ENCODE results near the gene ATG16L2.
A peak's percentile ranks its signal among the peaks of the same experiment; 100 is the strongest.

Gene ATG16L2

DNA sequence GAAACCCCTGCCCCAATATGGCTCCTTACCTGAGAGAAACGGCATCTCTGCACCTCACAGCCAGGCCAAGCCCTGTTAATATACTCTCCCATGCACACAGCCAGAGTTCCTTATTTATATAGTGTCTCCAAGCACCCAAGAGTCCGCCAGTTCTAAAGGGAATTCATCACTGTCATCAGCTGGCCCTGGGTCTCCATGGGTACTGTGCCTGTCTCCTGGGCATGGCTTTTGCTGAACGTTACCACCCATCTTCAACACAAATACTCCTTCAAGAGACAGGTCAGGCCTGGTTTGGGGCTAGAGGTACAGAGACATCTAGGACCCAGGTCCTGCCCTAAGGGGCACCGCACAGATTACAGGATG, 1.6 kb upstream of the ATG16L2 start:
- peak overlapping the region; percentile 91 for H3K27ac ChIP-seq
- no peak for TF ChIP-seq ZFX (IDR thresholded peaks at IDR 0.05)
- TF ChIP-seq, protein P1, sequence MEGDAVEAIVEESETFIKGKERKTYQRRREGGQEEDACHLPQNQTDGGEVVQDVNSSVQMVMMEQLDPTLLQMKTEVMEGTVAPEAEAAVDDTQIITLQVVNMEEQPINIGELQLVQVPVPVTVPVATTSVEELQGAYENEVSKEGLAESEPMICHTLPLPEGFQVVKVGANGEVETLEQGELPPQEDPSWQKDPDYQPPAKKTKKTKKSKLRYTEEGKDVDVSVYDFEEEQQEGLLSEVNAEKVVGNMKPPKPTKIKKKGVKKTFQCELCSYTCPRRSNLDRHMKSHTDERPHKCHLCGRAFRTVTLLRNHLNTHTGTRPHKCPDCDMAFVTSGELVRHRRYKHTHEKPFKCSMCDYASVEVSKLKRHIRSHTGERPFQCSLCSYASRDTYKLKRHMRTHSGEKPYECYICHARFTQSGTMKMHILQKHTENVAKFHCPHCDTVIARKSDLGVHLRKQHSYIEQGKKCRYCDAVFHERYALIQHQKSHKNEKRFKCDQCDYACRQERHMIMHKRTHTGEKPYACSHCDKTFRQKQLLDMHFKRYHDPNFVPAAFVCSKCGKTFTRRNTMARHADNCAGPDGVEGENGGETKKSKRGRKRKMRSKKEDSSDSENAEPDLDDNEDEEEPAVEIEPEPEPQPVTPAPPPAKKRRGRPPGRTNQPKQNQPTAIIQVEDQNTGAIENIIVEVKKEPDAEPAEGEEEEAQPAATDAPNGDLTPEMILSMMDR (conservative IDR thresholded peaks at IDR 0.05), result no peak

DNA sequence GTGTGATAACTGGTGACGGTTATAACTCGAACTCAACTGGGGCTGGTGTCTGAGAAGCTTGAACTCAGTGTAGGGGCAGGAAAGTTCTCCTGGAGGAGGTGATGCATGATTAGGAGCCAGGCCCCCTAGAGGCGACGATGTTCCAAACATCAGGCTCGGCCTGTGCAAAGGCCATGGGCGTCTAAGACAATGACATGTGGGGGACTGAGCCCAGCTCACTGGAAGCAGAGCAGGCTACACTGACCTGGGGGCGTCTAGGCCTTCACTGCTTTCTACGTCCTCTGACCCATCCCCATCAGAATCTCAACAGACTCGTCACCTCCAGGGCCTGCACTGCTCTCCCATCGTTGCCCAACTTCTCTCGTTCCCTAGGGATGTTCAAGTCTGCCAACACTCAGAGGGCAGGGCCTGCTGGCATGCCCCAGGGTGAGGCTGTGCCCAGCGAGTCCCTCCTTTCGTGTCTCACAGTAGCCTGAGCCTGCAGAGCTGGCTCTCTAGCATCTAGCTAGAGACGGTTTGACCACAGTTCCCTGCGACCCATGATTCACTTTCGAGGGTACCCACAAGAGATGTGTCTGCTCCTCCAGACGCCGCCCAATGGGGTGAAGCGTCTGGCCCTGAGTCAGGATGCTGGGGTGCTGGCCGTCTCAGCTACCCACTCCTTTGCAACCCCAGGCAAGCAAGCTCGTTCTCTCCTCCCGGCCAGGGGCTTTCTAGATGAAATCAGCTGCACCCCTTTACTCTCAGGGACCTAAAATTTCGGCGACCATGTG, 1.1 kb upstream of the ATG16L2 start:
- H3K27ac ChIP-seq, result peak overlapping the region; percentile 91
- TF ChIP-seq, protein P1 (conservative IDR thresholded peaks at IDR 0.05), result peak; percentile 88
- no peak for TF ChIP-seq ZFX (IDR thresholded peaks at IDR 0.05)

DNA sequence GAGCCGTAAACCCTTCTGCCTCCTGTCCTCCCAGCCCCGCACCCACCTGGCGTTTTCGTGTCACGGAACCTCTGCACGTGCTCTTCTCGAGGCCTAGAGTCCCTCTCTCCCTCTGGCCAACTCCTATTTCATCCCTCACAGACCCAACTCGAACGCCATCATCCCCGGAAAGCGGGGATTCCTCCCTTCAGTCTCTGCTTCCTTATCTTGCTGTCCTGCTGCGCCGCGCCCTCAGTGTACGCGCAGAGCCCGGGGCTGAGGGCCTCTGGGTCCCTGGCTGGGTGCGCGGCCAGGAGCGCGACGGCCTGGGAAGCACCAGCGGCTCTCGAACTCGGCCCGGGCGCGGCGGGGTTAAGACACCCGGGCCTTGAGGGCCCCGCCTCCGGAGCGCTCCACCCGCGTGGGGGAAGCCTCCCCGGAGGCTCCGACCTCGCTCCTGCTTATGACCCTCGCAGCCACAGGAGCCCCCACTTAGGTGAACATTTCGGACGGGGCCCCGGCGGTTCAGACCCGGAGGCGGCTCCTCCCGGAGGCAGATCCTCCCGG, 398 bp upstream of the ATG16L2 start:
- H3K27ac ChIP-seq, result peak overlapping the region; percentile 91
- TF ChIP-seq ZFX (IDR thresholded peaks at IDR 0.05), result peak; percentile 82; the same call in 1 of the 2 replicates
- TF ChIP-seq, protein P1 (conservative IDR thresholded peaks at IDR 0.05), result no peak

DNA sequence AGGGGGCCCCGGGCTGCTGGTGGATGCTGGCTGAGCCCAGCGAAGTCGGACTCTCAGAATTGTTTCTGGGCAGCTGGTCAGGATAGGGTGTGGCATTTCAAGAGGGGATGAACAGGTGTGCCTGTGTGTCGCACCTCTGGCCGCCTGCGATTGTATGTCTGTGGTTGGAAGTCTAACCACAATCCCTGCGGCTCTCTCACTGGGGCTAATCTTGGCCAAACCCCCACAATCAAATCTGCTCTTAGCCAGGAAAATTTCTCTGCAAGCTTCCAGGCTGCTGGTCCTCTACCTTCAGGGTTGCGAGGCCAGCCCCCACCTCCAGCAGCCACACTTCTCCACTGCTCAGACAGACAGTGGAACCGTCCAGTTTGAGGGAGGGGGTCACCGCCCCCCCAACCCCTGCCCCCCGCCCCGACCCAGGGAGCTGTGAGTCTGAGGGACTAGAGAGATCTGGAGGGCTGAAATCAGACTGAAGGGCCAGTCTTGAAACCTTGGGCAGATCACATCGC, 953 bp downstream of the ATG16L2 start:
- TF ChIP-seq ZFX (IDR thresholded peaks at IDR 0.05), result no peak
- TF ChIP-seq, protein P1 (conservative IDR thresholded peaks at IDR 0.05), result no peak

DNA sequence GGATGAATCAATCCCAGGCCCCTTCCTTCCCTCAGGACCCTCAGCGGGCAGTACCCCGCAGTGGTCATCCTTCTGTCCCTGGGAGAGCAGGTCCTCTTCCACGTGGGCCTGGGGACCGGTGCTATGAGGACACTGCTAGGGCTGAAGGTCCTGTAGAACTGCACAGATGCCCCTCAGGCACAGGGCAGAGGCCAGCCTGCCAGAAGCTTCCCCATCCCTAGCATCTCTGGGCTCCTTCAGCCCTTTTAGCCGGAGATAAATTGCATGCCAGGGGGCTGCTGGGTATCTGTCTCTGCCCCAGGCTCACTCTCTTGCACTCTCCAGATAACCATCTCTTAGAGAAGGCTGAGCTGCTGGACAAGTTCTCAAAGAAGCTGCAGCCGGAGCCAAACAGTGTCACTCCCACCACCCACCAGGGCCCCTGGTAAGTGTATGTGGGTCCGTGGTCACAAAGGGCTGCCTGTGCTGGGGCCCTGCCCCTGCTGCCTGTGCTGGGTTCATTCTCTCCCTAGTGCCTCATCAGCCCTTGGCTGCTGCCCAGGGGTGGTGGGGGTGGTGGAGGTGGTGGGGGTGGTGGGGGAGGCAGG, 2.3 kb downstream of the ATG16L2 start:
- H3K27ac ChIP-seq, result no peak overlapping the region
- TF ChIP-seq, protein P1 (conservative IDR thresholded peaks at IDR 0.05), result no peak

More for the DNA sequence above, 953 bp downstream of the ATG16L2 start:
- peak overlapping the region; percentile 91; the same call in 1 of the 2 replicates for H3K27ac ChIP-seq

DNA sequence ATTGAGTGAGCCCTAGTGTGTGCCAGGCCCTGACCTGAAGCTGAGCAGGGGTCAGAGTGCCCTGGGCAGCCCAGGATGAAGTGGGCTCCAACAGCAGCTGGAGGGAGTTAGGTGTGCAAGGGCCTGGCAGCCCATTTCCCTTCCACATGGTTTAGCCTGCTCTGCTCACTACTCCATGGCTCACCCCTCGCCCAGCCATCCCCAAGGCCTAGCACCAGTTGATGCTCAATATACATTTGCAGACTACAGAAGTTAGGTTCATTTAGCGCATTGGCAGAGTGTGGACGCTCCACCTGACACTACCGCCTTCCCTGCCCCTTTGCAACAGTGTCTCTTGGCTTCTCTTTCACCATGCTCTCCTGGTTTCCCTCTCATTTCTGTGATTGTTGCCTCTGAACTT, 3.8 kb downstream of the ATG16L2 start:
- no peak for TF ChIP-seq ZFX (IDR thresholded peaks at IDR 0.05)
- TF ChIP-seq, protein P1 (conservative IDR thresholded peaks at IDR 0.05), result no peak
- H3K27ac ChIP-seq, result no peak overlapping the region

DNA sequence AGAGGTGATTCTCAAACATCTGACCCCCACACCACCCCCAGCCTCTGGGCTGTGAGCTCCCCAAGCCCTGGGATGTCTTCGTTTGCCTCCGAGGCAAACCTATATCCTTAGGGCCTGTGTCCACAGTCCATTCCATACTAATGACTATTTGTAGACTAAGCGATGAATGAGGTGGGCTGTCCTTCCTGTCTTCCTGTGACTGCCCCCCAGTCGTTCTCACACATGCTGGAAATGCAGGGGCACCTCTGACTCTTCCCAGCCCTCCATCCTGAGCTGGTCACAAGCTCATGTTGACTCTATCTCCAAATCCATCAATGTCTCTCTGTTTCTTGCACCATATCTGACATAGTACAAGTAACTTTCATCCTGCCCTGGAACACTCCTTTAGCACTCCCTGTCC, 4.8 kb downstream of the ATG16L2 start:
- H3K27ac ChIP-seq, result no peak overlapping the region
- TF ChIP-seq, protein P1 (conservative IDR thresholded peaks at IDR 0.05), result no peak
- TF ChIP-seq ZFX (IDR thresholded peaks at IDR 0.05), result no peak
